OCI-LY3 (cell line): ENCODE data around the gene TARS1.
"Not testable (repeated sequence)": the region's sequence is repeated elsewhere in the genome, so short reads cannot be mapped to it uniquely, and the experiment has no call there.

Experiments
- H2AFZ ChIP-seq: fragments of 200-600, 300-600 bp; shearing (Covaris generic); 2 replicates; pipeline ENCODE4 v1.6.0; 2014; ENCODE audit warnings: antibody characterized with exemption, low read depth, low read length
- H3K27ac ChIP-seq: fragments of 200-600, 300-600 bp; sonication (generic); 2 replicates; pipeline ENCODE4 v1.5.1; 2014; ENCODE audit warnings: mild to moderate bottlenecking, low read length, moderate library complexity, mixed read lengths
- H3K27me3 ChIP-seq: fragments of 200-600, 300-600 bp; sonication (generic); 2 replicates; pipeline ENCODE4 v1.6.1; 2014; ENCODE audit warnings: low read depth, low read length, mixed read lengths
- H3K36me3 ChIP-seq: fragments of 200-600, 300-600 bp; sonication (generic); replicated peaks from 2 replicates; pipeline ENCODE3; 2014; ENCODE audit warnings: low read depth, low read length, mixed read lengths
- H3K4me1 ChIP-seq: fragments of 300-600, 200-600 bp; sonication (generic); 2 replicates; pipeline ENCODE4 v1.6.1; 2014; ENCODE audit warnings: low read length, mixed read lengths
- H3K4me2 ChIP-seq: fragments of 200-600, 300-600 bp; sonication (generic); 2 replicates; pipeline ENCODE4 v1.6.1; 2014; ENCODE audit warnings: low read length, mixed read lengths
- H3K4me3 ChIP-seq: fragments of 300-600, 200-600 bp; sonication (generic); 2 replicates; pipeline ENCODE4 v1.5.1; 2014; ENCODE audit warnings: antibody characterized with exemption, mild to moderate bottlenecking, low read length, moderate library complexity
- H3K79me2 ChIP-seq: fragments of 300-600, 200-600 bp; shearing (Covaris generic); 2 replicates; pipeline ENCODE4 v1.6.1; 2014; ENCODE audit warnings: mild to moderate bottlenecking, low read length, mixed read lengths
- H3K9ac ChIP-seq: fragments of 300-600, 200-600 bp; shearing (Covaris generic); 2 replicates; pipeline ENCODE4 v1.6.0; 2014; ENCODE audit warnings: mild to moderate bottlenecking, low read length, moderate library complexity
- H3K9me3 ChIP-seq: fragments of 200-600, 300-600 bp; shearing (Covaris generic); 2 replicates; pipeline ENCODE4 v1.6.1; 2014; ENCODE audit warnings: low read length, mixed read lengths; ENCODE audit not compliant: insufficient read depth
- H4K20me1 ChIP-seq: fragments of 200-600, 300-600 bp; sonication (generic); 2 replicates; pipeline ENCODE4 v1.6.1; 2016; ENCODE audit warnings: low read length, mixed read lengths; ENCODE audit not compliant: insufficient read depth
- CTCF ChIP-seq: fragments of 200-600, 300-600 bp; sonication (generic); IDR thresholded peaks from 2 replicates; pipeline ENCODE4 v1.5.1; 2014; ENCODE audit warnings: antibody characterized with exemption, low read length, low read depth
- EZH2phosphoT487 ChIP-seq: fragments of 200-600 bp; shearing (Covaris generic); IDR thresholded peaks from 2 replicates; pipeline ENCODE4 v1.6.1; 2018; ENCODE audit warnings: antibody characterized with exemption, mixed run types, low read depth

Gene TARS1

GRCh38 chr5:33513462-33514185, 72.9 kb downstream of the TARS1 start:
- no peaks in the 10 kb centered on the region for H3K9me3 ChIP-seq
- no peaks in the 10 kb centered on the region for H3K27me3 ChIP-seq
- H3K4me3 ChIP-seq, result no peak overlapping the region
- H4K20me1 ChIP-seq, result no peaks in the 10 kb centered on the region
- no peak overlapping the region for H3K4me2 ChIP-seq
- H3K9ac ChIP-seq, result no peak overlapping the region
- no peak for TF ChIP-seq CTCF
- no peak for TF ChIP-seq EZH2phosphoT487
- no peaks in the 10 kb centered on the region for H3K36me3 ChIP-seq
- H3K79me2 ChIP-seq, result no peaks in the 10 kb centered on the region
- H3K4me1 ChIP-seq, result no peaks in the 10 kb centered on the region
- H3K27ac ChIP-seq, result no peak overlapping the region
- H2AFZ ChIP-seq, result no peak overlapping the region

GRCh38 chr5:33515366-33515765, 74.6 kb downstream of the TARS1 start:
- not testable (repeated sequence) for H3K27me3 ChIP-seq, H3K36me3 ChIP-seq, H2AFZ ChIP-seq, H3K9me3 ChIP-seq, H3K27ac ChIP-seq, H3K9ac ChIP-seq, H3K79me2 ChIP-seq, H4K20me1 ChIP-seq, H3K4me1 ChIP-seq, H3K4me3 ChIP-seq, H3K4me2 ChIP-seq

GRCh38 chr5:33516421-33516820, 75.7 kb downstream of the TARS1 start:
- no peaks in the 10 kb centered on the region for H3K27me3 ChIP-seq
- no peaks in the 10 kb centered on the region for H3K79me2 ChIP-seq
- H3K4me1 ChIP-seq, result no peaks in the 10 kb centered on the region
- H3K27ac ChIP-seq, result no peak overlapping the region
- no peak overlapping the region for H2AFZ ChIP-seq
- H3K4me2 ChIP-seq, result no peak overlapping the region
- no peak overlapping the region for H3K4me3 ChIP-seq
- TF ChIP-seq EZH2phosphoT487, result no peak
- no peak for TF ChIP-seq CTCF
- H3K9ac ChIP-seq, result no peak overlapping the region
- no peaks in the 10 kb centered on the region for H3K9me3 ChIP-seq
- H4K20me1 ChIP-seq, result no peaks in the 10 kb centered on the region
- H3K36me3 ChIP-seq, result no peaks in the 10 kb centered on the region
